Fibroblast of upper back skin (primary cell): ENCODE data around the gene C12orf57.

Source experiments
- DNase-seq: peaks from one replicate; pipeline ENCODE4 v3.0.0-alpha.2; 2013

Gene C12orf57

GRCh38 chr12:6955108-6956020 lies 11.5 kb downstream of the C12orf57 start:
- no peak for DNase-seq

- no peak for DNase-seq
These were observed 12.4 kb downstream of the C12orf57 start for GRCh38 chr12:6956021-6956727.

GRCh38 chr12:6957151-6957701 lies 13.4 kb downstream of the C12orf57 start:
- DNase-seq, result no peak

- no peak for DNase-seq
These were observed 14.2 kb downstream of the C12orf57 start for GRCh38 chr12:6957741-6958608.

GRCh38 chr12:6958609-6959057 lies 14.8 kb downstream of the C12orf57 start:
- DNase-seq, result no peak

- no peak for DNase-seq
These were observed 15.4 kb downstream of the C12orf57 start for GRCh38 chr12:6959058-6959804.

GRCh38 chr12:6959805-6960592 lies 16.2 kb downstream of the C12orf57 start:
- no peak for DNase-seq

GRCh38 chr12:6960593-6961277 lies 16.9 kb downstream of the C12orf57 start:
- peak; percentile 47 for DNase-seq

- DNase-seq, result no peak
These were observed 17.5 kb downstream of the C12orf57 start for GRCh38 chr12:6961278-6961694.

- DNase-seq, result peak; percentile 86
These were observed 18.0 kb downstream of the C12orf57 start for GRCh38 chr12:6961695-6962284.

GRCh38 chr12:6962285-6963015 lies 18.6 kb downstream of the C12orf57 start:
- no peak for DNase-seq

GRCh38 chr12:6963016-6963731 lies 19.4 kb downstream of the C12orf57 start:
- no peak for DNase-seq

GRCh38 chr12:6963791-6964413 lies 20.1 kb downstream of the C12orf57 start:
- no peak for DNase-seq

- no peak for DNase-seq
These were observed 20.8 kb downstream of the C12orf57 start for GRCh38 chr12:6964605-6965025.

GRCh38 chr12:6965026-6965661 lies 21.3 kb downstream of the C12orf57 start:
- DNase-seq, result peak; percentile 81

GRCh38 chr12:6965714-6966113 lies 21.9 kb downstream of the C12orf57 start:
- DNase-seq, result no peak

GRCh38 chr12:6966351-6966750 lies 22.5 kb downstream of the C12orf57 start:
- no peak for DNase-seq
